NCI-H1417 treated with DMSO at 0.1 percent for 48 hours (cell line): ENCODE results near the gene PPP4R1.

Experiments used
- DNase-seq: peaks from one replicate; lab custom pipeline; 2025; lab: John Stamatoyannopoulos, UW

PPP4R1 gene

GRCh38 chr18:9587924-9588323, 26.4 kb downstream of the PPP4R1 start:
- DNase-seq = no peak

- DNase-seq = no peak
Measured at GRCh38 chr18:9586814-9587213, 27.5 kb downstream of the PPP4R1 start.

- no peak for DNase-seq
Measured at GRCh38 chr18:9581667-9582066, 32.7 kb downstream of the PPP4R1 start.

GRCh38 chr18:9578306-9578705, 36.1 kb downstream of the PPP4R1 start:
- no peak for DNase-seq

GRCh38 chr18:9577361-9577760, 37.0 kb downstream of the PPP4R1 start:
- DNase-seq = no peak

- peak; percentile 58 for DNase-seq
Measured at GRCh38 chr18:9575558-9575957, 38.8 kb downstream of the PPP4R1 start.

- no peak for DNase-seq
Measured at GRCh38 chr18:9574473-9575115, 39.8 kb downstream of the PPP4R1 start.

- no peak for DNase-seq
Measured at GRCh38 chr18:9571546-9571945, 42.8 kb downstream of the PPP4R1 start.

GRCh38 chr18:9570255-9570654, 44.1 kb downstream of the PPP4R1 start:
- no peak for DNase-seq

- DNase-seq = no peak
Measured at GRCh38 chr18:9569178-9569577, 45.2 kb downstream of the PPP4R1 start.

GRCh38 chr18:9568186-9568585, 46.2 kb downstream of the PPP4R1 start:
- no peak for DNase-seq

- no peak for DNase-seq
Measured at GRCh38 chr18:9565407-9565806, 49.0 kb downstream of the PPP4R1 start.

- DNase-seq = no peak
Measured at GRCh38 chr18:9563331-9563730, 51.0 kb downstream of the PPP4R1 start.

- DNase-seq = no peak
Measured at GRCh38 chr18:9562584-9562983, 51.8 kb downstream of the PPP4R1 start.

- no peak for DNase-seq
Measured at GRCh38 chr18:9561759-9562158, 52.6 kb downstream of the PPP4R1 start.

- DNase-seq = no peak
Measured at GRCh38 chr18:9559253-9559652, 55.1 kb downstream of the PPP4R1 start.

- no peak for DNase-seq
Measured at GRCh38 chr18:9558387-9559064, 55.8 kb downstream of the PPP4R1 start.

GRCh38 chr18:9557250-9557943, 57.0 kb downstream of the PPP4R1 start:
- DNase-seq = no peak

- no peak for DNase-seq
Measured at GRCh38 chr18:9552616-9553015, 61.7 kb downstream of the PPP4R1 start.

- DNase-seq = no peak
Measured at GRCh38 chr18:9552191-9552590, 62.2 kb downstream of the PPP4R1 start.

GRCh38 chr18:9550429-9550828, 63.9 kb downstream of the PPP4R1 start:
- no peak for DNase-seq

- no peak for DNase-seq
Measured at GRCh38 chr18:9549405-9549804, 65.0 kb downstream of the PPP4R1 start.

GRCh38 chr18:9547782-9548181, 66.6 kb downstream of the PPP4R1 start:
- no peak for DNase-seq
